K562 (cell line): ENCODE data around the gene RIPPLY3. TPM values are rescaled to one million over a fixed set of nuclear protein-coding genes. Genes with fewer than 3 reads are reported as not detected.

Source experiments
- AFF4 ChIP-seq: sonication (generic); formaldehyde crosslinking; IDR thresholded peaks from 2 replicates; pipeline ENCODE4 v1.8.0; 2023; ENCODE audit warnings: mild to moderate bottlenecking, missing genetic modification reagents
- CHD2 ChIP-seq: IDR thresholded peaks from 2 replicates; pipeline ENCODE4 v1.6.1; 2011; ENCODE audit warnings: low read depth, low read length
- ELF1 ChIP-seq: fragments of 200-800 bp; sonication (Bioruptor generic); IDR thresholded peaks from 2 replicates; pipeline ENCODE4 v1.6.1; 2016; ENCODE audit warnings: missing genetic modification characterization, missing compliant biosample characterization
- GATAD2B ChIP-seq: fragments of 450-650 bp; IDR thresholded peaks from 2 replicates; pipeline ENCODE4 v1.6.1; 2017; ENCODE audit warnings: mild to moderate bottlenecking, borderline replicate concordance
- HIVEP1 ChIP-seq: fragments of 250-450 bp; sonication (Bioruptor Pico); IDR thresholded peaks from 2 replicates; pipeline ENCODE4 v1.4.0; 2020; ENCODE audit warnings: mild to moderate bottlenecking
- MYNN ChIP-seq, 2 experiments: sonication (generic); formaldehyde crosslinking in 1 of 2; IDR thresholded peaks; 2 replicates each; pipeline versions ENCODE4 v1.5.0 to v1.6.1; 2016 to 2020; ENCODE audit warnings: antibody characterized with exemption in 1 of 2, missing genetic modification reagents in 1 of 2
- NCOA4 ChIP-seq: fragments of 450-650 bp; IDR thresholded peaks from 2 replicates; pipeline ENCODE4 v1.6.1; 2018; ENCODE audit warnings: mild to moderate bottlenecking; ENCODE audit not compliant: partially characterized antibody
- NFRKB ChIP-seq: fragments of 450-650 bp; IDR thresholded peaks from 2 replicates; pipeline ENCODE4 v1.6.1; 2016; ENCODE audit warnings: low read depth
- PHTF2 ChIP-seq: fragments of 250-450 bp; sonication (Bioruptor Pico); IDR thresholded peaks from 2 replicates; pipeline ENCODE4 v1.5.0; 2021; ENCODE audit warnings: mild to moderate bottlenecking
- PTRF ChIP-seq: fragments of 450-650 bp; IDR thresholded peaks from 2 replicates; pipeline ENCODE4 v1.6.1; 2016; ENCODE audit warnings: mild to moderate bottlenecking, missing genetic modification characterization, missing compliant biosample characterization
- SAFB2 ChIP-seq: fragments of 200-400 bp; formaldehyde crosslinking; IDR thresholded peaks from 2 replicates; pipeline ENCODE4 v1.6.1; 2018; ENCODE audit warnings: borderline replicate concordance, low read length, low read depth, moderate library complexity; ENCODE audit not compliant: severe bottlenecking
- SMARCA4 ChIP-seq: fragments of 450-650 bp; IDR thresholded peaks from 2 replicates; pipeline ENCODE4 v1.6.1; 2016
- TFAP4 ChIP-seq: sonication (generic); formaldehyde crosslinking; IDR thresholded peaks from 2 replicates; pipeline ENCODE4 v1.8.0; 2022; ENCODE audit warnings: missing genetic modification reagents, mild to moderate bottlenecking, moderate library complexity, borderline replicate concordance
- XRCC3 ChIP-seq: fragments of 450-650 bp; IDR thresholded peaks from 2 replicates; pipeline ENCODE4 v1.6.1; 2017; ENCODE audit warnings: mild to moderate bottlenecking, moderate library complexity
- ZBED1 ChIP-seq: IDR thresholded peaks from 2 replicates; pipeline ENCODE4 v1.6.1; 2014
- ZNF224 ChIP-seq: sonication (generic); formaldehyde crosslinking; IDR thresholded peaks from 2 replicates; pipeline ENCODE4 v1.8.0; 2022; ENCODE audit warnings: mild to moderate bottlenecking, missing genetic modification reagents
- ZNF23 ChIP-seq: fragments of 250-450 bp; sonication (Bioruptor Pico); IDR thresholded peaks from 2 replicates; pipeline ENCODE4 v1.4.0; 2020; ENCODE audit warnings: mild to moderate bottlenecking
- ZNF280B ChIP-seq: fragments of 250-450 bp; sonication (Bioruptor Pico); IDR thresholded peaks from 2 replicates; pipeline ENCODE4 v1.5.1; 2021; ENCODE audit warnings: mild to moderate bottlenecking
- ZNF518B ChIP-seq: fragments of 250-450 bp; sonication (Bioruptor Pico); IDR thresholded peaks from 2 replicates; pipeline ENCODE4 v1.5.0; 2021; ENCODE audit warnings: mild to moderate bottlenecking, moderate library complexity
- polyA plus RNA-seq, 8 experiments: library from polyadenylated mRNA; depleted of rRNA in 4 of 8; stranded (reverse) in 5 of 8; unstranded in 3 of 8; fragments of >200 nt; fragmentation: Nextera tagmentation in 2 of 8; fragmentation: Illumina TruSeq in 1 of 8; extraction: Ambion mirVana in 2 of 8; extraction: Trizol in 1 of 8; gene quantifications; 2 replicates each; pipeline versions ENCODE4 v1.2.1 to v1.2.3, GENCODE V29; 2011 to 2014; ENCODE audit warnings: inconsistent platforms in 1 of 8, missing spikeins in 1 of 8
- total RNA-seq, 7 experiments: library from RNA; depleted of rRNA in 6 of 7; stranded (reverse); fragments of >200 nt in 6 of 7; fragmentation: Illumina TruSeq in 2 of 7; extraction: Trizol in 2 of 7; gene quantifications; 2 replicates each; pipeline versions ENCODE4 v1.2.1 to v1.2.3, GENCODE V29; 2011 to 2021; ENCODE audit warnings: low replicate concordance in 1 of 7

The RIPPLY3 gene
- total and polyA plus RNA-seq, 9 of the 15 experiments (the other 6 are each of a cell fraction or from before 2014, with no cell fraction given) = not detected

- TF ChIP-seq AFF4 (CRISPR knock-in tag) (no peak), NFRKB (no peak), NCOA4 (no peak), PHTF2 (CRISPR knock-in tag) (no peak), ZBED1 (no peak), ZNF23 (no peak), CHD2 (no peak), GATAD2B (no peak), SMARCA4 (peak; percentile 26; the same call in 1 of the 2 replicates), XRCC3 (no peak), SAFB2 (no peak), PTRF (tag) (no peak), ZNF518B (CRISPR knock-in tag) (no peak), ZNF224 (CRISPR knock-in tag) (no peak), ZNF280B (CRISPR knock-in tag) (no peak), ELF1 (no peak), HIVEP1 (CRISPR knock-in tag) (no peak), MYNN (IDR thresholded peaks at IDR 0.05) (no peak), MYNN (CRISPR knock-in tag; IDR thresholded peaks at IDR 0.05) (no peak), TFAP4 (CRISPR knock-in tag) (peak; percentile 43; the same call in 1 of the 2 replicates)
Measured at GRCh38 chr21:37060296-37060695, 53.8 kb downstream of the RIPPLY3 start (continued).
